Spleen (tissue), 11 donors: Measurements from ENCODE around the gene NEUROD4. TPM values are rescaled to one million over a fixed set of nuclear protein-coding genes. Genes with fewer than 3 reads are reported as not detected.

ENCODE experiments used
- DNase-seq: peaks from one replicate; pipeline ENCODE4 v3.0.0-alpha.2; 2020
- H3K27ac ChIP-seq, 8 donors: fragments of 200-600 bp; sonication (generic) in 7 of 8; 1 replicate in 4 of 8; 2 replicates in 4 of 8; pipeline versions ENCODE4 v1.5.0 to v1.8.0; 2016 to 2021; ENCODE audit warnings: inconsistent platforms in 4 of 8, mild to moderate bottlenecking in 4 of 8, moderate library complexity in 1 of 8
- H3K27me3 ChIP-seq, 7 donors: fragments of 200-600 bp; sonication (generic) in 6 of 7; replicated peaks in 1 of 7; 1 replicate in 4 of 7; 2 replicates in 3 of 7; pipeline versions ENCODE4 v1.5.0 to v1.8.0; 2016 to 2021; ENCODE audit warnings: inconsistent platforms in 3 of 7, mild to moderate bottlenecking in 1 of 7
- H3K36me3 ChIP-seq, 6 donors: fragments of 200-600 bp; sonication (generic) in 5 of 6; 1 replicate in 4 of 6; 2 replicates in 2 of 6; pipeline versions ENCODE4 v1.5.0 to v1.8.0; 2016 to 2021; ENCODE audit warnings: inconsistent platforms in 2 of 6
- H3K4me1 ChIP-seq, 6 donors: fragments of 200-600 bp; sonication (generic) in 5 of 6; 1 replicate in 3 of 6; 2 replicates in 3 of 6; pipeline versions ENCODE4 v1.5.0 to v1.8.0; 2016 to 2021; ENCODE audit warnings: inconsistent platforms in 3 of 6
- H3K4me3 ChIP-seq, 8 donors: fragments of 200-600 bp; sonication (generic) in 7 of 8; 1 replicate in 4 of 8; 2 replicates in 4 of 8; pipeline versions ENCODE4 v1.5.0 to v1.8.0; 2016 to 2021; ENCODE audit warnings: inconsistent platforms in 4 of 8, mild to moderate bottlenecking in 4 of 8, moderate library complexity in 2 of 8
- H3K9me3 ChIP-seq, 8 donors: fragments of 200-600 bp; sonication (generic) in 7 of 8; 1 replicate in 4 of 8; 2 replicates in 4 of 8; pipeline versions ENCODE4 v1.5.0 to v1.8.0; 2016 to 2021; ENCODE audit warnings: inconsistent platforms in 4 of 8
- CTCF ChIP-seq, 11 experiments: fragments of 200-600 bp in 7 of 11; fragments of 450-650 bp in 4 of 11; sonication (generic) in 4 of 11; IDR thresholded peaks in 8 of 11; conservative IDR thresholded peaks in 3 of 11; 1 replicate in 7 of 11; 2 replicates in 4 of 11; pipeline versions ENCODE4 v1.4.0 to v1.8.0; 2016 to 2021; ENCODE audit warnings: antibody characterized with exemption in 11 of 11, inconsistent platforms in 4 of 11, mild to moderate bottlenecking in 1 of 11
- POLR2A ChIP-seq, 3 donors: fragments of 450-650 bp; IDR thresholded peaks; one replicate each; pipeline ENCODE4 v1.5.1; 2017; ENCODE audit warnings: antibody characterized with exemption in 3 of 3, mild to moderate bottlenecking in 1 of 3
- POLR2AphosphoS5 ChIP-seq, 3 donors: sonication (generic); formaldehyde crosslinking; IDR thresholded peaks; one replicate each; pipeline ENCODE4 v1.5.1; 2017; ENCODE audit warnings: antibody characterized with exemption in 3 of 3
- WGBS, 5 donors: extraction: QIAGEN DNeasy Blood & Tissue Kit in 3 of 5; methylation state at CpG; one replicate each; pipeline versions ENCODE4 v1.1.5 to v1.1.7; 2013 to 2018; 5-methylcytosine and 5-hydroxymethylcytosine counted together
- intact Hi-C: fragments of 100-400 bp; cut with DNase I; formaldehyde crosslinking; loops from one replicate; pipeline ENCODE4 v1.15.0; 2023; ENCODE audit warnings: low total_unique reads
- polyA plus RNA-seq, 3 donors: library from polyadenylated mRNA; stranded (reverse); fragments of 200-250 nt; gene quantifications; one replicate each; pipeline ENCODE4 v1.2.1, GENCODE V29; 2013
- total RNA-seq, 7 donors: library from RNA; depleted of rRNA in 3 of 7; stranded (reverse); fragments of >200 nt in 3 of 7; fragmentation: NEBNext Ultra II Directional in 4 of 7; extraction: Animal tissue kit (Norgen Biotek cat#: 25700) in 4 of 7; gene quantifications; one replicate each; pipeline versions ENCODE4 v1.1.0 to v1.2.1, GENCODE V29; 2016 to 2021
- donor health status: healthy with polysubstance abuse.
- donor health status: DM: no; HTN: no; CAD: no; lungs with moderate emphysema.
- donor health status: DM: no; HTN: no; CAD: no.
- donor health status: Bipolar disorder and iron deficiency.
- donor health status: healthy.
- donor health status: DM: no; HTN: no; CAD: no.
- donor health status: DM: yes; HTN: yes; CAD: no.

The NEUROD4 gene
- total and polyA plus RNA-seq, 10 donors = not detected

GRCh38 chr12:55039395-55040354, 19.9 kb downstream of the NEUROD4 start:
- WGBS, 5 donors = 77 to 88% (median 80%) methylated on average over 10 of the region's 10 CpGs
- intact Hi-C loops = no loop called here

GRCh38 chr12:55041345-55042055, 21.7 kb downstream of the NEUROD4 start:
- DNase-seq = no peak
- 56 to 80% (median 63%) methylated on average over 4 of the region's 4 CpGs for WGBS, 5 donors
- no peaks in the 10 kb centered on the region for H3K36me3 ChIP-seq
- no peak overlapping the region for H3K27ac ChIP-seq
- no peak overlapping the region for H3K4me3 ChIP-seq
- intact Hi-C loops = no loop called here
- peaks cover 0 to 7% (median 0%) of the 10 kb centered on the region in 7 donors for H3K27me3 ChIP-seq
- no peaks in the 10 kb centered on the region for H3K9me3 ChIP-seq
- peaks cover 0 to 39% (median 5%) of the 10 kb centered on the region in 6 donors for H3K4me1 ChIP-seq
- TF ChIP-seq POLR2AphosphoS5 (IDR thresholded peaks at IDR 0.05) = no peak
- no peak for TF ChIP-seq CTCF (IDR thresholded peaks at IDR 0.05 in 8 of 11, conservative IDR thresholded peaks at IDR 0.05 in 3 of 11)
- TF ChIP-seq POLR2A (IDR thresholded peaks at IDR 0.05) = no peak

More at GRCh38 chr12:55039395-55040354, 19.9 kb downstream of the NEUROD4 start:
- H3K27me3 ChIP-seq = peaks cover 0 to 7% (median 0%) of the 10 kb centered on the region in 7 donors
- H3K9me3 ChIP-seq = no peaks in the 10 kb centered on the region
- no peak for DNase-seq
- TF ChIP-seq POLR2A (IDR thresholded peaks at IDR 0.05) (no peak), CTCF (IDR thresholded peaks at IDR 0.05 in 8 of 11, conservative IDR thresholded peaks at IDR 0.05 in 3 of 11) (no peak), POLR2AphosphoS5 (IDR thresholded peaks at IDR 0.05) (no peak)
- H3K4me1 ChIP-seq = peaks cover 0 to 52% (median 13%) of the 10 kb centered on the region in 6 donors
- no peaks in the 10 kb centered on the region for H3K36me3 ChIP-seq
- H3K4me3 ChIP-seq = no peak overlapping the region
- no peak overlapping the region for H3K27ac ChIP-seq

- WGBS, 5 donors = 60 to 85% (median 73%) methylated on average over 3 of the region's 3 CpGs
- H3K27me3 ChIP-seq = peaks cover 0 to 7% (median 0%) of the 10 kb centered on the region in 7 donors
- no peaks in the 10 kb centered on the region for H3K9me3 ChIP-seq
- no peaks in the 10 kb centered on the region for H3K36me3 ChIP-seq
- H3K4me3 ChIP-seq = no peak overlapping the region
- H3K27ac ChIP-seq = peak overlapping the region in 3 of 8 donors; percentile 7 to 64 (median 57)
- intact Hi-C loops = no loop called here
- TF ChIP-seq POLR2A (IDR thresholded peaks at IDR 0.05) (no peak), CTCF (IDR thresholded peaks at IDR 0.05 in 8 of 11, conservative IDR thresholded peaks at IDR 0.05 in 3 of 11) (no peak), POLR2AphosphoS5 (IDR thresholded peaks at IDR 0.05) (peak in 1 of 3 donors; percentile 42)
- DNase-seq = no peak
- H3K4me1 ChIP-seq = peaks cover 0 to 24% (median 0%) of the 10 kb centered on the region in 6 donors
Observed at GRCh38 chr12:55043542-55043941, 23.8 kb downstream of the NEUROD4 start.
